Subcutaneous adipose tissue (tissue), 4 donors: ENCODE data around the gene NEK10. TPM values are rescaled to one million over a fixed set of nuclear protein-coding genes. Genes with fewer than 3 reads are reported as not detected.

Experiments used
- CTCF ChIP-seq: fragments of 450-650 bp; IDR thresholded peaks from one replicate; pipeline ENCODE4 v1.5.1; 2016; ENCODE audit warnings: low read depth, mild to moderate bottlenecking, control low read depth, antibody characterized with exemption, moderate library complexity
- total RNA-seq, 4 donors: library from RNA; depleted of rRNA; stranded (reverse); fragments of >200 nt; gene quantifications; one replicate each; pipeline ENCODE4 v1.1.0, GENCODE V29; 2016

The NEK10 gene
- total RNA-seq, 4 donors from 2014 or later = 0.44 to 2.6 (median 1.1) TPM

GRCh38 chr3:27097182-27097581, 272.0 kb downstream of the NEK10 start:
- no peak for TF ChIP-seq CTCF

- TF ChIP-seq CTCF = no peak
Observed at GRCh38 chr3:27095553-27096222, 273.5 kb downstream of the NEK10 start.

- no peak for TF ChIP-seq CTCF
Observed at GRCh38 chr3:27094721-27095120, 274.5 kb downstream of the NEK10 start.

GRCh38 chr3:27093771-27094170, 275.4 kb downstream of the NEK10 start:
- no peak for TF ChIP-seq CTCF

- no peak for TF ChIP-seq CTCF
Observed at GRCh38 chr3:27090275-27091041, 278.7 kb downstream of the NEK10 start.

GRCh38 chr3:27089645-27090044, 279.5 kb downstream of the NEK10 start:
- TF ChIP-seq CTCF = no peak

- no peak for TF ChIP-seq CTCF
Observed at GRCh38 chr3:27089068-27089467, 280.1 kb downstream of the NEK10 start.
